Naive B cell (primary cell): Measurements from ENCODE around the gene UGDH. TPM values are rescaled to one million over a fixed set of nuclear protein-coding genes. Genes with fewer than 3 reads are reported as not detected.
"Not testable (repeated sequence)": the region's sequence is repeated elsewhere in the genome, so short reads cannot be mapped to it uniquely, and the experiment has no call there.

ENCODE experiments used
- ATAC-seq, 2 donors: fragments of 150-1000 bp; cut with Tn5 transposase; 2 replicates each; pipeline ENCODE4 v1.10.0; 2021; ENCODE audit warnings: low read depth in 2 of 2, mild to moderate bottlenecking in 2 of 2, moderate library complexity in 2 of 2
- DNase-seq: peaks from one replicate; pipeline ENCODE4 v3.0.0; 2022
- H3K27ac Mint-ChIP-seq, 6 donors: one replicate each; pipeline ENCODE4 v1.8.0; 2020 to 2022; ENCODE audit warnings: mild to moderate bottlenecking in 6 of 6, mixed read lengths in 6 of 6, moderate library complexity in 5 of 6, inconsistent platforms in 2 of 6
- H3K27me3 Mint-ChIP-seq, 3 donors: one replicate each; pipeline ENCODE4 v1.8.0; 2021 to 2022; ENCODE audit warnings: mixed read lengths in 3 of 3, mild to moderate bottlenecking in 1 of 3
- H3K36me3 Mint-ChIP-seq, 2 donors: one replicate each; pipeline ENCODE4 v1.8.0; 2020 to 2022; ENCODE audit warnings: mixed read lengths in 2 of 2, inconsistent platforms in 1 of 2, mild to moderate bottlenecking in 1 of 2
- H3K4me1 Mint-ChIP-seq, 3 donors: one replicate each; pipeline ENCODE4 v1.8.0; 2020 to 2022; ENCODE audit warnings: mixed read lengths in 3 of 3, inconsistent platforms in 1 of 3, mild to moderate bottlenecking in 1 of 3, moderate library complexity in 1 of 3
- H3K4me3 Mint-ChIP-seq, 8 donors: one replicate each; pipeline ENCODE4 v1.8.0; 2020 to 2022; ENCODE audit warnings: mild to moderate bottlenecking in 8 of 8, mixed read lengths in 8 of 8, moderate library complexity in 8 of 8, inconsistent platforms in 2 of 8
- H3K9me3 Mint-ChIP-seq, 7 donors: one replicate each; pipeline ENCODE4 v1.8.0; 2020 to 2022; ENCODE audit warnings: mixed read lengths in 7 of 7, mild to moderate bottlenecking in 5 of 7, inconsistent platforms in 2 of 7, moderate library complexity in 1 of 7
- polyA plus RNA-seq, 6 donors: library from polyadenylated mRNA; unstranded; fragments of 300-500 nt; fragmentation: Illumina TruSeq; gene quantifications; one replicate each; pipeline ENCODE4 v1.2.3, GENCODE V29; 2021; ENCODE audit warnings: low read depth in 6 of 6

Gene UGDH
- polyA plus RNA-seq, 6 donors from 2014 or later = 25.8 to 41.6 (median 35.2) TPM

DNA sequence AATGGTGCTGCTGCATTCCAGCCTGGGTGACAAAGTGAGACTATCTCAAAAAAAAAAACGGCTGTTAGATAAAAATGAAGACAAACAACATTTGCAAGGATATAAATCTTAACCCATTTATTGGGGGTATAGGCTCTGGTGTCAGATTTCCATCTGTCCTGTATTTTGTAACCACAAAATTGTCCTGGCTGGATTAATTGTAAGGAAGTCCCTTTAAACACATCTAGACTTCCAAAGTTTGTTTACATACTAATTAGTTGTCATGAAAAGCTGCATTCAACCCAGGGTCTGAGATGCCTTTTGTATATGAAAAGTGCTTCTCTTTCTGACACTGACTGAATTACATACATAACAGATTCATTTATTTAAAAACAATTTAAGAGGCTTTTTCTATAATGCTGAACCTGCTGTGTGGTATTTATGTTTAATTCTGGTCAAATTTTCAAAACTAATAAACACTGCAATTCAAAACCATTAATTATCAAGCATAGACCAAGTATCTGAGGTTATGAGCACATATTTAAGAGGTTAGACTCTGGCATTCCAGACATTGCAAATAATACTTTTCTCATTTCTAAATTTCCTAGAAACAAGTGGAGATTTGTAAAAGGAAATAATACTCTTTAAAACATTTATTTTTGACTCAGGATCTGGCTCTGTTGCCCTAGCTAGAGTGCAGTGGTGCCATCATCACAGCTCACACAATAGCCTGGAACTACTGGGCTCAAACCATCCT lies 17.5 kb upstream of the UGDH start:
- peaks cover 0 to 7% of the 10 kb centered on the region in 2 donors for H3K36me3 Mint-ChIP-seq
- no peak overlapping the region for H3K4me3 Mint-ChIP-seq
- peak overlapping the region in 3 of 6 donors; percentile 39 to 79 (median 76) for H3K27ac Mint-ChIP-seq
- no peaks in the 10 kb centered on the region for H3K27me3 Mint-ChIP-seq
- ATAC-seq (no peak), DNase-seq (no peak)
- H3K9me3 Mint-ChIP-seq = no peaks in the 10 kb centered on the region
- H3K4me1 Mint-ChIP-seq = peaks cover 0 to 9% (median 3%) of the 10 kb centered on the region in 3 donors

DNA sequence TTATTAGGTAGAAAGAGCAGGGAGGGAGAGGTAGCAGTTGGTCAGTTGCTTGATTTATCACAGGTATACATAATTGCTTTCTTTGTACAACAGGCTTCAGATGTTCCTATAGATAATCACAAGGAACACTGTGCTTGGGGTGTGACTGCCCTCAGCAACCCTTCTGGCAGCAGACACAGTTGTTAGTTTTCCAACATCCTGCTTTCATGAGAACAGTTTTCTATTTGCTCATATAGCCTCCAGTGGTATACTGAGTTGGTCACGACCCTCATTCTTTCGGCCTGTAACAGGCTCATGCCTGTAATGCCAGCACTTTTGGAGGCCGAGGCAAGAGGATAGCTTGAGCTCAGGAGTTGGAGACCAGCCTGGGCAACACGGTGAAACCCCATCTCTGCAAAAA lies 16.8 kb upstream of the UGDH start:
- not testable (repeated sequence) for ATAC-seq, H3K36me3 Mint-ChIP-seq, H3K27me3 Mint-ChIP-seq, DNase-seq, H3K9me3 Mint-ChIP-seq, H3K4me3 Mint-ChIP-seq, H3K4me1 Mint-ChIP-seq
- H3K27ac Mint-ChIP-seq = peak overlapping the region in 2 of 6 donors; percentile 39

DNA sequence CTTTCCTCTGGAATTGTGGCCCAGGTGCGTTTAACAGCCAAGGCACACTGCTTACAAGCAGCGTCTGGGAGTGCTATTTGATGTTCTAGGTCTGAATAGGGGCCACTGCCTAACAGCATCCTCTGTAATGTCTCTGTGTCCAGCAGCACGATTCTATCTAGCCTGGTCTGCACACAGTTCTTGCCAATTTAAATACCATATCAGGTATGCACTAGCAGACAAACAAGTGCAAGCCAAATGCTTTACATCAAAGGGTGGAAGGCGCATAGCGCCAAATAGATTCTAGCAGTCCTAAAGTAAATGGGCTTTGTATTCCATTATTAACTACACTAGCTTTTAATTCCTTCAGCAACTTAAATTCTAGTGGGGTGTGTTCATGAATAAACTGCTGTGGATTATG lies 15.8 kb upstream of the UGDH start:
- H3K4me3 Mint-ChIP-seq = no peak overlapping the region
- ATAC-seq = no peak
- no peak for DNase-seq
- H3K4me1 Mint-ChIP-seq = peaks cover 0 to 9% (median under 1%) of the 10 kb centered on the region in 3 donors
- H3K27ac Mint-ChIP-seq = peak overlapping the region in 3 of 6 donors; percentile 36 to 80 (median 70)
- H3K36me3 Mint-ChIP-seq = peaks cover 0 to 7% of the 10 kb centered on the region in 2 donors
- no peaks in the 10 kb centered on the region for H3K9me3 Mint-ChIP-seq
- H3K27me3 Mint-ChIP-seq = no peaks in the 10 kb centered on the region

DNA sequence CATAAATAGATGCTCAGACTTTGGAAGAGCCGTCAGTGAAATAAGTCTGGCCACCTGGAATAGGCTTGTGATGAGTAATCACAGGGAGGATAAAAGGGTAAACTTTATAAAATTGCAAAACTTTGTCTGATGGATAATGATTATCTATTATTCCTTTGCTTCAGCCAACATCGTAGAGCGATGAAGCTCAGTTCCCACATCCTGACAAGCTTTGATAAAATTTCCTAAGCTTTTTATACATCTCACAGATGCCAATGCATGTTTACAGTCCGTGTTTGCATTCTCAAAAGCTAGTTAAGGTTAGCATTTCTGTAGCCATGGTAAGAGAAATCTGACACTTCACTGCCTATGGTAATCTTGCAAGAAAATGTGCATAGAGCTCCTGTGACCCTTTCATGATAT lies 15.4 kb upstream of the UGDH start:
- ATAC-seq = no peak
- peaks cover 0 to 7% of the 10 kb centered on the region in 2 donors for H3K36me3 Mint-ChIP-seq

DNA sequence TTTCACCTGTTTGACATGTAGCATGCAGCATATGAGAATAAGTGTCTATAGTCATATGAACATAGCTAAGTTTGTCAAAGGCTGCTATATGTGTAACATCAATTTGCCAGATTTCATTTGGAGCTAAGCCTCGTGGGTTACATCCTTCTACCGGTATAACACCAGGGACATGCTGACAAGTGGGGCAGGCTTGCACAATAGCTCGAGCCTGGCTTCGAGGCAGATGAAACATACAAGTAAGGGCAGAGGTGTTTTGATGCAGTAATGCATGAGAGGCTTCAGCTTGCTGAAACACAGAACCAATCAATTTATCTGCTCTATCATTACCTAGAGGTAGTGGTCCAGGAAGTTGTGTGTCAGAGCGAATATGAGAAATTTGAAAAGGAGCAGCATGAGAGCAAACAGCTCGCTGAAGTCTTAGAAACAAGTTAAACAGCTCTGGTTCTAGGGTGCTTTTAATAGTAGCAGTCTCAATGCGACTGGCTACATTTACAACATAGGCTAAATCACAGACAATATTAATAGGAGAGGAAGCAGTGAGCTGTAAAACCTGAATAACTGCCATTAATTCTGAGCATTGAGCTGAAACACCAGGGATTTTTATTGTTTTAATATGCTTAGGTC lies 14.9 kb upstream of the UGDH start:
- Mint-ChIP-seq H3K27me3 (no peaks in the 10 kb centered on the region), H3K27ac (peak overlapping the region in 2 of 6 donors; percentile 65 to 86), H3K4me3 (peak overlapping the region in 1 of 8 donors; percentile 6), H3K9me3 (no peaks in the 10 kb centered on the region), H3K36me3 (peaks cover 0 to 7% of the 10 kb centered on the region in 2 donors), H3K4me1 (peaks cover 0 to 9% (median 0%) of the 10 kb centered on the region in 3 donors)
- no peak for DNase-seq
- ATAC-seq = no peak

More for the DNA sequence above, 15.4 kb upstream of the UGDH start:
- H3K4me3 Mint-ChIP-seq = no peak overlapping the region
- no peak for DNase-seq
- H3K4me1 Mint-ChIP-seq = peaks cover 0 to 9% (median 0%) of the 10 kb centered on the region in 3 donors
- H3K9me3 Mint-ChIP-seq = no peaks in the 10 kb centered on the region
- H3K27ac Mint-ChIP-seq = no peak overlapping the region
- no peaks in the 10 kb centered on the region for H3K27me3 Mint-ChIP-seq

DNA sequence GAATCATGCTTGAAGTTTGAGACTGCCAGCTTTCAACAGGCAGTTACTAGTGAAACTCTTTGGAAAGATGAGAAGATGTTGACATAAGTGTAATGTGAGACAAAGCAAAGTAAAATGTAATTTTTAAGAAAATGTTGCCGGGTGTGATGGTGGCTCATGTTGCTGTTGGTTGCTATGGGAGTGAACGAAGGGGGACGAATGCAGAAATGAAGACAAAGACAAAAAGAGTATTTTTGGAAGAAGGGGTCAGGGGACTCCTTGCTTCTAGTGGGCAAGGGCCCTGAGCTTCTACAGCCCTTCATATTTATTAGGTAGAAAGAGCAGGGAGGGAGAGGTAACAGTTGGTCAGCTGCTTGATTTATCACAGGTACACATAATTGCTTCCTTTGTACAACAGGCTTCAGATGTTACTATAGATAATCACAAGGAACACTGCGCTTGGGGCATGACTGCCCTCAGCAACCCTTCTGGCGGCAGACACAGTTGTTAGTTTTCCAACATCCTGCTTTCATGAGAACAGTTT lies 11.9 kb upstream of the UGDH start:
- H3K4me1 Mint-ChIP-seq = peaks cover 0 to 9% (median 5%) of the 10 kb centered on the region in 3 donors
- H3K27ac Mint-ChIP-seq = peak overlapping the region in 1 of 6 donors; percentile 14
- H3K36me3 Mint-ChIP-seq = peaks cover 0 to 7% of the 10 kb centered on the region in 2 donors
- peaks cover 0 to 2% (median 0%) of the 10 kb centered on the region in 7 donors for H3K9me3 Mint-ChIP-seq
- H3K27me3 Mint-ChIP-seq = no peaks in the 10 kb centered on the region
- H3K4me3 Mint-ChIP-seq = no peak overlapping the region
- no peak for DNase-seq
- no peak for ATAC-seq

DNA sequence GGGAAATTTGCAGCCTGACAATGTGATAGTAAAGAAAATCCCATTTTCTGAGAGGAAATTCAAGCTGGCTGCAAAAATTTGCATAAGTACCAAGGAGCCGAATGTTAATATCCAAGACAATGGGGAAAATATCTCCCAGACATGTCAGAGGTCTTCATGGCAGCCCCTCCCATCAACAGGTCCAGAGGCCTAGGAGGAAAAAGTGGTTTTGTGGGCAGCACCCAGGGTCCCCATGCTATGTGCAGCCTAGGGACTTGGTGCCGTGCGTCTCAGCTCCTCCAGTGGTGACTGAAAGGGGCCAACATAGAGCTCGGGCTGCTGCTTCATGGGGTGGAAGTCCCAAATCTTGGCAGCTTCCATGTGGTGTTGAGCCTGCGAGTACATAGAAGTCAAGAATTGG lies 6.3 kb upstream of the UGDH start:
- Mint-ChIP-seq H3K4me3 (peak overlapping the region in 1 of 8 donors; percentile 29), H3K36me3 (peaks cover 20 to 24% of the 10 kb centered on the region in 2 donors), H3K27ac (no peak overlapping the region), H3K9me3 (peaks cover 14 to 22% (median 16%) of the 10 kb centered on the region in 7 donors), H3K4me1 (peaks cover 5 to 6% (median 6%) of the 10 kb centered on the region in 3 donors), H3K27me3 (no peaks in the 10 kb centered on the region)
- DNase-seq (no peak), ATAC-seq (no peak)

DNA sequence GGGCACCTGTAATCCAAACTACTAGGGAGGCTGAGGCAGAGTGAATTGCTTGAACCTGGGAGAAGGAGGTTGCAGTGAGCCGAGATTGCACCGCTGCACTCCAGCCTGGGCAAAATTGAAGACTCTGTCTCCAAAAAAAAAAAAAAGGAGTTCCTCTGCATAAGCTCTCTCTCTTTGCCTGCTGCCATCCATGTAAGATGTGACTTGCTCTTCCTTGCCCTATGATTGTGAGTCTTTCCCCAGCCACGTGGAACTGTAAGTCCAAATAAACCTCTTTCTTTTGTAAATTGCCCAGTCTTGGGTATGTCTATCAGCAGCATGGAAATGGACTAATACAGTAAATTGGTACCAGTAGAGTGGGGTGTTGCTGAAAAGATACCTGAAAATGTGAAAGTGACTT lies 5.0 kb upstream of the UGDH start:
- Mint-ChIP-seq H3K36me3 (peaks cover 20 to 24% of the 10 kb centered on the region in 2 donors), H3K27ac (peak overlapping the region in 1 of 6 donors; percentile 68), H3K4me3 (peak overlapping the region in 1 of 8 donors; percentile 34), H3K9me3 (peaks cover 14 to 22% (median 16%) of the 10 kb centered on the region in 7 donors), H3K4me1 (peaks cover 5 to 13% (median 12%) of the 10 kb centered on the region in 3 donors)
- DNase-seq, H3K27me3 Mint-ChIP-seq, ATAC-seq: not testable (repeated sequence)

DNA sequence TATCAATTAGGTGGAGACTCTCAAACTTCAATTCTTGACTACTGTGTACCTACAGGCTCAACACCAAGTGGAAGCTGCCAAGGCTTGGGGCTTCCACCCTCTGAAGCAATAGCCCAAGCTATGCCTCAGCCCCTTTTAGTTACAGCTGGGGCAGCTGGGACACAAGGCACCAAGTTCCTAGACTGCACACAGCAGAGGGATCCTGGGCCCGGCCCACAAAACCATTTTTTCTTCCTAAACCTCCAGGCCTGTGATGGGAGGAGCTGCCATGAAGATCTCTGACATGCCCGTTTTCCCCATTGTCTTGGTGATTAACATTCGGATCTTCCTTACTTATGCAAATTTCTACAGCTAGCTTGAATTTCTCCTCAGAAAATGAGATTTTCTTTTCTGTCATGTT lies 3.4 kb upstream of the UGDH start:
- H3K9me3 Mint-ChIP-seq = peaks cover 14 to 22% (median 16%) of the 10 kb centered on the region in 7 donors
- H3K4me3 Mint-ChIP-seq = peak overlapping the region in 3 of 8 donors; percentile 65 to 79 (median 70)
- peaks cover 14 to 25% (median 24%) of the 10 kb centered on the region in 3 donors for H3K4me1 Mint-ChIP-seq
- H3K27me3 Mint-ChIP-seq = no peaks in the 10 kb centered on the region
- DNase-seq = no peak
- ATAC-seq = no peak
- H3K27ac Mint-ChIP-seq = peak overlapping the region in 1 of 6 donors; percentile 33
- peaks cover 20 to 24% of the 10 kb centered on the region in 2 donors for H3K36me3 Mint-ChIP-seq

DNA sequence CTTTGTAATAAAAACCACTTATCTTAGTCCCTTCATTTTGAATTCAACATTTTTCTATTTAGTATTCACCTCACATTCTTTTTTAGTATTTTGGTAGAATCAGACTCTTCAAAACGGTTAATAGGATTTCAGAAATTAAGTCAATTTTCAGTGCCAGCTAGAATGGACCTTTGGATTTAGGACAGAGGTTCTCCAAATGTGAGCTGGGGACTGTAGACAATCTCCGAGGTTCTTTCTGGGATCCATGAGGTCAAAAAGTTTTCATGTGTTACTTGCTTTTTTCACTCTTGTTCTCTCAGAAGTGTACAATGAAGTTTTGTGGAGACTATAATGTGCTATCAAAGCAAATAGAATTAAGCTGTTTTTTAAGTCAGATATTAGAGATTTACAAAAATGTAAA lies 2.3 kb upstream of the UGDH start:
- Mint-ChIP-seq H3K4me1 (peaks cover 17 to 31% (median 25%) of the 10 kb centered on the region in 3 donors), H3K36me3 (peaks cover 20 to 24% of the 10 kb centered on the region in 2 donors), H3K4me3 (peak overlapping the region in 5 of 8 donors; percentile 15 to 98 (median 33)), H3K27ac (no peak overlapping the region), H3K27me3 (no peaks in the 10 kb centered on the region), H3K9me3 (peaks cover 14 to 22% (median 16%) of the 10 kb centered on the region in 7 donors)
- ATAC-seq (no peak), DNase-seq (no peak)

DNA sequence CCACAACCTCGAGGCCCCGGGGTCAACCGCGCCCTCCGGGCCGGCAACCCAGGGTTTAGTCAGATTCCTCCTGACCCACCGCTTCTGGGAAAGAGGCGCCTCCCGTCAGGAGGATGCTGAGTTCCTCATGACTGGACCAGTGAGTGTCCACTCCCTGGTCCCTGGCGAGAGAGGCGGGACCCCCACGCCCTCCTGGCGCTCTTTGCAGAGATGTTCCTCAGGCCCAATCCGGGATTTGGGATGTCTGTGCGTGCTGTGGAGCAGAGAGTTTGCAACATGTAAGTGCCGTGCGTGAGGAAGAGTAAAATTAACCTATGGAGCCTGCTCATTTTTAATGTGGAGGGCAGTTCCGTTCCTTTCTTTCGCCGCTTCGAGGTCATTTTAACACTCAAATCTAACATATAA lies 824 bp upstream of the UGDH start:
- DNase-seq = no peak
- peaks cover 17 to 32% (median 21%) of the 10 kb centered on the region in 3 donors for H3K4me1 Mint-ChIP-seq
- ATAC-seq = no peak

DNA sequence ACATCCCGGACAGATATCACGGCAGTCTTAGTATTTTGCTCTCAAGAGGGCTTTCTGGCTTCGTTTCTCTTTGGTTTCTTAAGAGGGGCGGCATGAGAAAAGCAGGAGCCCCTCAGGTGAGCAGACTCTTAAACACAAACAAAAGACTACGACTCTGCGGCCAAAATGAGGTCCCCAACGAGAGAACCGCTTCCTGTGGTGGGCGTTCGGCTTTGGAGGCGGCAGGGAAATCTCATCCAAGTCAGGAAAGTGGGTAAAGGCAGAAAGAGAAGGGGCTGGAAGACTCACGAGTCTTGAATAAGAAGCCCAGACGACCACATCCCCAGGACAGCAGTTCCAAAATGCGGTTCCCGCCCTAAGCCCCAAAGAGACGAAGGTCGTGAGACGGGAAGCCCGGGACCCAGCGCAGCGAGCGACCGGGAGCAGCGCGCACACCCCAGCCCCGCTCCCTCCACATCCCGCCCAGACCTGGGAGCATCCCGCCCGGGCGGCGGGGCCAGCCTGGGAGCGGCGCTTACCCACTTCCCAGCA lies 409 bp downstream of the UGDH start:
- H3K9me3 Mint-ChIP-seq = peaks cover 7 to 11% (median 9%) of the 10 kb centered on the region in 7 donors
- ATAC-seq (peak; percentile 8), DNase-seq (no peak)
- peak overlapping the region; percentile 96 to 99 (median 98) for H3K4me3 Mint-ChIP-seq
- peaks cover 12 to 34% (median 21%) of the 10 kb centered on the region in 3 donors for H3K4me1 Mint-ChIP-seq
- peaks cover 9 to 13% of the 10 kb centered on the region in 2 donors for H3K36me3 Mint-ChIP-seq
- H3K27me3 Mint-ChIP-seq = no peaks in the 10 kb centered on the region
- H3K27ac Mint-ChIP-seq = peak overlapping the region; percentile 90 to 98 (median 95)

More for the DNA sequence above, 824 bp upstream of the UGDH start:
- Mint-ChIP-seq H3K27me3 (no peaks in the 10 kb centered on the region), H3K27ac (peak overlapping the region; percentile 81 to 94 (median 88)), H3K36me3 (peaks cover 20 to 24% of the 10 kb centered on the region in 2 donors), H3K4me3 (peak overlapping the region; percentile 96 to 99 (median 98)), H3K9me3 (peaks cover 13 to 22% (median 16%) of the 10 kb centered on the region in 7 donors)
